HFFc6 (cell line): ENCODE results near the gene MAP3K20. TPM values are rescaled to one million over a fixed set of nuclear protein-coding genes. Genes with fewer than 3 reads are reported as not detected.
A peak's percentile ranks its signal among the peaks of the same experiment; 100 is the strongest.

Source experiments
- DNase-seq: peaks from one replicate; pipeline ENCODE4 v3.0.0-alpha.2; 2018
- H3K27ac Mint-ChIP-seq: 2 replicates; pipeline ENCODE4 v1.8.0; 2020; ENCODE audit warnings: mild to moderate bottlenecking, mixed read lengths
- H3K27me3 Mint-ChIP-seq: 2 replicates; pipeline ENCODE4 v1.8.0; 2021; ENCODE audit warnings: mild to moderate bottlenecking, moderate library complexity, mixed read lengths; ENCODE audit not compliant: insufficient read depth
- H3K36me3 Mint-ChIP-seq: 2 replicates; pipeline ENCODE4 v1.8.0; 2021; ENCODE audit warnings: low read depth, mixed read lengths
- H3K4me1 Mint-ChIP-seq: 2 replicates; pipeline ENCODE4 v1.8.0; 2020; ENCODE audit warnings: low read depth, mixed read lengths
- H3K4me3 Mint-ChIP-seq: 2 replicates; pipeline ENCODE4 v1.8.0; 2020; ENCODE audit warnings: mild to moderate bottlenecking, moderate library complexity, mixed read lengths
- H3K9me3 Mint-ChIP-seq: 2 replicates; pipeline ENCODE4 v1.8.0; 2020; ENCODE audit warnings: mild to moderate bottlenecking, mixed read lengths
- total RNA-seq, 6 experiments: library from RNA; stranded (reverse); fragmentation: NEBNext Ultra II Directional; extraction: Animal tissue kit (Norgen Biotek cat#: 25700); gene quantifications; 2 replicates in 1 of 6; 3 replicates in 5 of 6; pipeline ENCODE4 v1.2.3, GENCODE V29; 2021
- TF ChIP-seq, protein P1 (sequence below): fragments of 200-600 bp; sonication (generic); IDR thresholded peaks from 2 replicates; pipeline ENCODE4 v1.5.0; 2021; ENCODE audit warnings: antibody characterized with exemption, mild to moderate bottlenecking

Gene MAP3K20
- total RNA-seq, 6 experiments from 2014 or later, result 126 to 150 (median 134) TPM

- no peaks in the 10 kb centered on the region for H3K9me3 Mint-ChIP-seq
- H3K27me3 Mint-ChIP-seq, result peaks cover 3% of the 10 kb centered on the region; the same call in 1 of the 2 replicates
- TF ChIP-seq, protein P1, sequence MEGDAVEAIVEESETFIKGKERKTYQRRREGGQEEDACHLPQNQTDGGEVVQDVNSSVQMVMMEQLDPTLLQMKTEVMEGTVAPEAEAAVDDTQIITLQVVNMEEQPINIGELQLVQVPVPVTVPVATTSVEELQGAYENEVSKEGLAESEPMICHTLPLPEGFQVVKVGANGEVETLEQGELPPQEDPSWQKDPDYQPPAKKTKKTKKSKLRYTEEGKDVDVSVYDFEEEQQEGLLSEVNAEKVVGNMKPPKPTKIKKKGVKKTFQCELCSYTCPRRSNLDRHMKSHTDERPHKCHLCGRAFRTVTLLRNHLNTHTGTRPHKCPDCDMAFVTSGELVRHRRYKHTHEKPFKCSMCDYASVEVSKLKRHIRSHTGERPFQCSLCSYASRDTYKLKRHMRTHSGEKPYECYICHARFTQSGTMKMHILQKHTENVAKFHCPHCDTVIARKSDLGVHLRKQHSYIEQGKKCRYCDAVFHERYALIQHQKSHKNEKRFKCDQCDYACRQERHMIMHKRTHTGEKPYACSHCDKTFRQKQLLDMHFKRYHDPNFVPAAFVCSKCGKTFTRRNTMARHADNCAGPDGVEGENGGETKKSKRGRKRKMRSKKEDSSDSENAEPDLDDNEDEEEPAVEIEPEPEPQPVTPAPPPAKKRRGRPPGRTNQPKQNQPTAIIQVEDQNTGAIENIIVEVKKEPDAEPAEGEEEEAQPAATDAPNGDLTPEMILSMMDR, result no peak
- peaks cover 41% of the 10 kb centered on the region for H3K36me3 Mint-ChIP-seq
- DNase-seq, result peak; percentile 38
- no peak overlapping the region for H3K4me3 Mint-ChIP-seq
- peaks cover 66% of the 10 kb centered on the region for H3K4me1 Mint-ChIP-seq
- peak overlapping the region; percentile 72 for H3K27ac Mint-ChIP-seq
Measured at GRCh38 chr2:173193925-173194324, 118.3 kb downstream of the MAP3K20 start.

DNA sequence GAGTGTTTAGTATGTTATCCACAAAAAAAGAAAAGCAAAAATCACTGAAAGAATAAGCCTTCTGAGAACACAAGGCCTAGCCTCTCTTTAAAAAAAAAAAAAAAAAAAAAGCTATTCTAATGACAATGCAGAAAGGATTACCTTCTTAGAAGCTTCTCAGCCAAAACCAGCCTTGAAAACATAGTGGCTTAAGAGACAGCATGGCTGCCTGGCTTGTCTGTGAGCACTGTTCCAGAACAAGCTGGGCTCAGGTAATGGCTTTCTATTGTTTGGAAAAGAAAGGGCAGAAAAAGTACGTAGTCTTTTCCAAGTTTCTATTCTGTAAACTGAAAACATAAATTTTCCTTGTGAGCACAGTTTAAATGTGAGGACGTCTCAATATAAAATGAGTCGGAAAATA is 119.5 kb downstream of the MAP3K20 start:
- H3K4me3 Mint-ChIP-seq, result no peak overlapping the region
- H3K27me3 Mint-ChIP-seq, result peaks cover 3% of the 10 kb centered on the region; the same call in 1 of the 2 replicates
- DNase-seq, result no peak
- H3K27ac Mint-ChIP-seq, result no peak overlapping the region; the same call in 1 of the 2 replicates
- no peaks in the 10 kb centered on the region for H3K9me3 Mint-ChIP-seq
- peaks cover 40% of the 10 kb centered on the region for H3K36me3 Mint-ChIP-seq
- TF ChIP-seq, protein P1, result no peak
- peaks cover 61% of the 10 kb centered on the region for H3K4me1 Mint-ChIP-seq

DNA sequence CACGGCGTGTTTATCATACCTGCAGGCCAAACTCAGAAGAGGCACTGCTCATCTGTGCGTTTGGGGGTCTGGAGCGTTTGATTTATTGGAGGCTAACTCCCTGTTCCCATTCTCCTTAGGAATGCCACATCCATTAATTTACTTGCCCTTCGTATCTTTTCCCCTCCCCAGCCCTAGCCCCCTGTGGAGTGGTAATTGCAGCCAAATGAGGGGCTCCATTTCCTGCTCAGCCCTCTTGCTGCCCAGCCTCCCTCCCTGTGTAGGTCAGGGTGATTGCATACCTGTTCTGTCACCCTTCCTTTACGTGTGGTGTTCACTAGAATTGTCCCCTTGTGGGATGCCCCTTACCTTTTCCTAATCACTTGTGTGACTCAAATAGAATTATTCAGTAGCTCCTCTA is 120.4 kb downstream of the MAP3K20 start:
- H3K27ac Mint-ChIP-seq, result peak overlapping the region; percentile 7; the same call in 1 of the 2 replicates

GRCh38 chr2:173196638-173197037 is 121.0 kb downstream of the MAP3K20 start:
- no peaks in the 10 kb centered on the region for H3K9me3 Mint-ChIP-seq
- no peak for DNase-seq
- TF ChIP-seq, protein P1, result no peak
- no peak overlapping the region for H3K4me3 Mint-ChIP-seq
- H3K27me3 Mint-ChIP-seq, result peaks cover 3% of the 10 kb centered on the region; the same call in 1 of the 2 replicates
- peaks cover 47% of the 10 kb centered on the region for H3K4me1 Mint-ChIP-seq
- peak overlapping the region; percentile 7; the same call in 1 of the 2 replicates for H3K27ac Mint-ChIP-seq
- peaks cover 25% of the 10 kb centered on the region for H3K36me3 Mint-ChIP-seq

More for the DNA sequence above, 120.4 kb downstream of the MAP3K20 start:
- Mint-ChIP-seq H3K9me3 (no peaks in the 10 kb centered on the region), H3K4me3 (no peak overlapping the region), H3K36me3 (peaks cover 31% of the 10 kb centered on the region), H3K27me3 (peaks cover 3% of the 10 kb centered on the region; the same call in 1 of the 2 replicates), H3K4me1 (peaks cover 51% of the 10 kb centered on the region)
- TF ChIP-seq, protein P1, result no peak
- DNase-seq, result no peak

DNA sequence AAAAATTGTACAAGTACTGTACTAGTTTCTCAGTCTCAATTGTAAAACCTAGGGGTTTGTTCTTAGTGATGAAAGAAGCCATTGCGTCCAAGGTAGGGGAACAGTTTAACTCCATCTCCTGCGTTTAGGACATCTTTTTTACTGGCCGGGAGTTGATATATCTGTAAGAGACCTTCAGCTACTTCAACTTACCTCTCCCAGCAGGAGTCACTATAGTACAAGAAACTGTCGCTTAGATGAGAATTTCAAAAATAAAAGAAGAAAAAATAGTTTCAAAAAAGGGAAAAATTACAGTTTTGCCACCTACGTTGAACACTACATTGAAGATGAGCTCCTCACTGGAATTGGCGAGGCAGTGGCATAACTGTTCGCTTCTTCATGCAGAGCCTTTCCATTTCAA is 122.7 kb downstream of the MAP3K20 start:
- H3K27me3 Mint-ChIP-seq, result peaks cover 3% of the 10 kb centered on the region; the same call in 1 of the 2 replicates
- peaks cover 41% of the 10 kb centered on the region for H3K4me1 Mint-ChIP-seq
- no peak overlapping the region for H3K27ac Mint-ChIP-seq
- peaks cover 28% of the 10 kb centered on the region for H3K36me3 Mint-ChIP-seq
- TF ChIP-seq, protein P1, result no peak; the same call in 1 of the 2 replicates
- H3K9me3 Mint-ChIP-seq, result no peaks in the 10 kb centered on the region
- no peak overlapping the region for H3K4me3 Mint-ChIP-seq
- DNase-seq, result no peak
